HG03066 (cell line): ENCODE data around the gene GSTT2.
"Not testable (repeated sequence)": the region's sequence is repeated elsewhere in the genome, so short reads cannot be mapped to it uniquely, and the experiment has no call there.

Experiments
- ATAC-seq: cut with Tn5 transposase; IDR thresholded peaks from one replicate; pipeline ENCODE4 v1.9.1; 2021; ENCODE audit warnings: low read depth; ENCODE audit not compliant: unreplicated experiment

GSTT2 gene

GRCh38 chr22:23979557-23980240, at the start of gene GSTT2:
GSTT2 (plus strand) TSS chr22:23980134.
- ATAC-seq = not testable (repeated sequence)

- ATAC-seq = no peak
These were observed 41.5 kb upstream of the GSTT2 start for GRCh38 chr22:23938328-23939016.

GRCh38 chr22:23939017-23939357, 40.9 kb upstream of the GSTT2 start:
- ATAC-seq = no peak

GRCh38 chr22:23940166-23940565, 39.8 kb upstream of the GSTT2 start:
- ATAC-seq = not testable (repeated sequence)

- ATAC-seq = not testable (repeated sequence)
These were observed 32.5 kb upstream of the GSTT2 start for GRCh38 chr22:23947391-23947790.

GRCh38 chr22:23949764-23950163, 30.2 kb upstream of the GSTT2 start:
- not testable (repeated sequence) for ATAC-seq

GRCh38 chr22:23951383-23951782, 28.6 kb upstream of the GSTT2 start:
- not testable (repeated sequence) for ATAC-seq

GRCh38 chr22:23952794-23953405, 27.0 kb upstream of the GSTT2 start:
- ATAC-seq = not testable (repeated sequence)

- not testable (repeated sequence) for ATAC-seq
These were observed 26.4 kb upstream of the GSTT2 start for GRCh38 chr22:23953485-23953884.

- not testable (repeated sequence) for ATAC-seq
These were observed 25.5 kb upstream of the GSTT2 start for GRCh38 chr22:23954193-23954990.

- not testable (repeated sequence) for ATAC-seq
These were observed 25.0 kb upstream of the GSTT2 start for GRCh38 chr22:23954991-23955305.

- not testable (repeated sequence) for ATAC-seq
These were observed 24.0 kb upstream of the GSTT2 start for GRCh38 chr22:23955886-23956285.

GRCh38 chr22:23956301-23956900, 23.5 kb upstream of the GSTT2 start:
- ATAC-seq = not testable (repeated sequence)

- not testable (repeated sequence) for ATAC-seq
These were observed 18.7 kb upstream of the GSTT2 start, which contains the start of gene GSTT2B for GRCh38 chr22:23961084-23961771. GSTT2B (minus strand) TSS chr22:23961195; CDS start chr22:23961131, 64 bp downstream.

- ATAC-seq = not testable (repeated sequence)
These were observed 13.8 kb upstream of the GSTT2 start for GRCh38 chr22:23966094-23966493.

- ATAC-seq = peak; percentile 88
These were observed 13.4 kb upstream of the GSTT2 start, which contains the start of gene DDTL for GRCh38 chr22:23966568-23966967. DDTL (plus strand) TSS chr22:23966888; CDS start chr22:23966915, 27 bp downstream.

- ATAC-seq = no peak
These were observed 10.9 kb upstream of the GSTT2 start for GRCh38 chr22:23969071-23969470.

- no peak for ATAC-seq
These were observed 9.7 kb upstream of the GSTT2 start for GRCh38 chr22:23970201-23970641.

- no peak for ATAC-seq
These were observed 9.0 kb upstream of the GSTT2 start for GRCh38 chr22:23970816-23971486.
